Tibial nerve (tissue), 4 donors: Measurements from ENCODE around the gene SLC17A9. TPM values are rescaled to one million over a fixed set of nuclear protein-coding genes. Genes with fewer than 3 reads are reported as not detected.

Source experiments
- DNase-seq, 2 donors: peaks; one replicate each; pipeline ENCODE4 v3.0.0-alpha.2; 2019; ENCODE audit warnings: low spot score in 2 of 2
- H3K27ac ChIP-seq, 4 donors: fragments of 200-600 bp; sonication (generic) in 3 of 4; one replicate each; pipeline ENCODE4 v1.5.1; 2017 to 2019; ENCODE audit warnings: mild to moderate bottlenecking in 1 of 4
- H3K27me3 ChIP-seq, 2 donors: fragments of 200-600 bp; sonication (generic) in 1 of 2; one replicate each; pipeline versions ENCODE4 v1.5.1 to v1.6.0; 2017 to 2019
- H3K36me3 ChIP-seq, 3 donors: fragments of 200-600 bp; sonication (generic); one replicate each; pipeline ENCODE4 v1.5.1; 2018 to 2019
- H3K4me1 ChIP-seq, 4 donors: fragments of 200-600 bp; sonication (generic) in 3 of 4; one replicate each; pipeline ENCODE4 v1.5.1; 2017 to 2019
- H3K4me3 ChIP-seq, 4 donors: fragments of 200-600 bp; sonication (generic) in 3 of 4; one replicate each; pipeline ENCODE4 v1.5.1; 2017 to 2019; ENCODE audit warnings: mild to moderate bottlenecking in 1 of 4, moderate library complexity in 1 of 4
- H3K9me3 ChIP-seq, 4 donors: fragments of 200-600 bp; sonication (generic) in 3 of 4; one replicate each; pipeline ENCODE4 v1.5.1; 2017 to 2019
- EP300 ChIP-seq, 2 donors: sonication (generic); formaldehyde crosslinking; IDR thresholded peaks; one replicate each; pipeline ENCODE4 v1.6.1; 2017; ENCODE audit warnings: antibody characterized with exemption in 2 of 2, mild to moderate bottlenecking in 1 of 2
- POLR2A ChIP-seq, 2 donors: fragments of 450-650 bp; IDR thresholded peaks; one replicate each; pipeline ENCODE4 v1.6.1; 2017; ENCODE audit warnings: antibody characterized with exemption in 2 of 2, mild to moderate bottlenecking in 2 of 2, moderate library complexity in 2 of 2
- WGBS, 2 donors: methylation state at CpG; one replicate each; pipeline ENCODE4 v1.1.5; 2018; 5-methylcytosine and 5-hydroxymethylcytosine counted together
- total RNA-seq, 4 donors: library from RNA; depleted of rRNA; stranded (reverse); fragments of >200 nt; gene quantifications; one replicate each; pipeline ENCODE4 v1.1.0, GENCODE V29; 2016
- TF ChIP-seq, protein P1 (sequence below), 5 experiments: fragments of 200-600 bp in 3 of 5; fragments of 450-650 bp in 2 of 5; sonication (generic) in 3 of 5; IDR thresholded peaks; one replicate each; pipeline ENCODE4 v1.5.1; 2016 to 2019; ENCODE audit warnings: antibody characterized with exemption in 5 of 5, mild to moderate bottlenecking in 3 of 5, moderate library complexity in 2 of 5

SLC17A9 gene
- total RNA-seq, 4 donors from 2014 or later, result 3.9 to 13.5 (median 4.5) TPM

DNA sequence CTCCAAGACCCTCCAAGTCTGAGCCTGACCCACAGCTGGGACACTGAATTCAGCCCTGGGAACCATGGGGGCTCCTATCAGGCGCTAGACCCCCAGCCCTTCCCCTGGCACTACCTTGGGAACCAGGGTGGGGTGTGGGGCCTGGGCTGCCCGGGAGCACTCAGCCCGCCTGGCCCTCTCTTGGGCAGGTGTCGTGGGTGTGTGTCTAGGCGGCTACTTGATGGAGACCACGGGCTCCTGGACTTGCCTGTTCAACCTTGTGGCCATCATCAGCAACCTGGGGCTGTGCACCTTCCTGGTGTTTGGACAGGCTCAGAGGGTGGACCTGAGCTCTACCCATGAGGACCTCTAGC lies 14.6 kb downstream of the SLC17A9 start:
- no peak for DNase-seq
- 86 to 92% methylated on average over 4 of the region's 6 CpGs for WGBS, 2 donors
- Histone ChIP-seq H3K36me3 (peaks cover 0 to 33% (median 0%) of the 10 kb centered on the region in 3 donors), H3K4me3 (no peak overlapping the region), H3K27me3 (peaks cover 0 to 28% of the 10 kb centered on the region in 2 donors), H3K9me3 (no peaks in the 10 kb centered on the region), H3K4me1 (peaks cover 0 to under 1% (median 0%) of the 10 kb centered on the region in 4 donors), H3K27ac (no peak overlapping the region)
- TF ChIP-seq POLR2A (IDR thresholded peaks at IDR 0.05) (no peak), EP300 (IDR thresholded peaks at IDR 0.05) (no peak)
- TF ChIP-seq, protein P1, sequence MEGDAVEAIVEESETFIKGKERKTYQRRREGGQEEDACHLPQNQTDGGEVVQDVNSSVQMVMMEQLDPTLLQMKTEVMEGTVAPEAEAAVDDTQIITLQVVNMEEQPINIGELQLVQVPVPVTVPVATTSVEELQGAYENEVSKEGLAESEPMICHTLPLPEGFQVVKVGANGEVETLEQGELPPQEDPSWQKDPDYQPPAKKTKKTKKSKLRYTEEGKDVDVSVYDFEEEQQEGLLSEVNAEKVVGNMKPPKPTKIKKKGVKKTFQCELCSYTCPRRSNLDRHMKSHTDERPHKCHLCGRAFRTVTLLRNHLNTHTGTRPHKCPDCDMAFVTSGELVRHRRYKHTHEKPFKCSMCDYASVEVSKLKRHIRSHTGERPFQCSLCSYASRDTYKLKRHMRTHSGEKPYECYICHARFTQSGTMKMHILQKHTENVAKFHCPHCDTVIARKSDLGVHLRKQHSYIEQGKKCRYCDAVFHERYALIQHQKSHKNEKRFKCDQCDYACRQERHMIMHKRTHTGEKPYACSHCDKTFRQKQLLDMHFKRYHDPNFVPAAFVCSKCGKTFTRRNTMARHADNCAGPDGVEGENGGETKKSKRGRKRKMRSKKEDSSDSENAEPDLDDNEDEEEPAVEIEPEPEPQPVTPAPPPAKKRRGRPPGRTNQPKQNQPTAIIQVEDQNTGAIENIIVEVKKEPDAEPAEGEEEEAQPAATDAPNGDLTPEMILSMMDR (IDR thresholded peaks at IDR 0.05), result no peak

DNA sequence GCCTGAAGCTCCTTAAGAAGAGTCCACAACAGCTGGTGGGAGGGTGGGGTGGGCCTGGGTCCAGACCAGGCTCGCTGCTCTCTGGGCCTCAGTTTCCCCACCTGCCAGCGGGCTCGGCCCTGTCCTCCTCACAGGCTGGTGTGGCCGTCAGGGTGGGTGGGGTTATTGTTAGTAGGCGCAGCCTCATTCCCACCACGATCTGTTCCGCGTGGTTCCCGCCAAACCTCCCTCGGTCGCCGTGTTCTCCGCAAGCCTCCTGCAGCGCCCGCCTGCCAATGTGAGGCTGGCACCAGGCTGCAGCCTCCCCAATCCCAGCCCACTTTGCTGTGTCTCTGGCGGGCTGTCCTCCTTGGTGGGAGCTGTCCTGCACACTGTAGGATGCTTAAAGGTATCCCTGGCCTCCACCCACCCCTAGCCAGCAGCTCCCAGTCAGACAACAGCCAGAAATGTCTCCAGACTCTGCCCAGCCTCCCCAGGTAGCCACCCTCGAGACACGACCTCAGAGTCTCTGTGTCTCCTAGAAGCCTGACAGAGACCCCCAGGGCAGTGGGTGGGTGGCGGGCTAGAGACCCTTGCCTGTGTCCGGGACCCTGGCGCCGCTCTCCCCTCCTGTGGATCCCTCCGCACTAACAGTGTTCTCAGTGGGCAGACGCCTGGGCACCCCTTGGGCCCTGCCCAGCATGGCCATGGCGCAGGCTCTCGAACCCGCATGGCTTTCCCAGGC lies 15.3 kb downstream of the SLC17A9 start:
- no peak for DNase-seq
- 90 to 93% methylated on average over 25 to 27 of the region's 27 CpGs for WGBS, 2 donors
- Histone ChIP-seq H3K27me3 (peaks cover 0 to 35% of the 10 kb centered on the region in 2 donors), H3K36me3 (peaks cover 0 to 28% (median 0%) of the 10 kb centered on the region in 3 donors), H3K27ac (no peak overlapping the region), H3K9me3 (no peaks in the 10 kb centered on the region), H3K4me1 (peaks cover 0 to 7% (median 4%) of the 10 kb centered on the region in 4 donors), H3K4me3 (no peak overlapping the region)
- TF ChIP-seq, protein P1 (IDR thresholded peaks at IDR 0.05), result no peak
- TF ChIP-seq POLR2A (IDR thresholded peaks at IDR 0.05), result no peak
- no peak for TF ChIP-seq EP300 (IDR thresholded peaks at IDR 0.05)

DNA sequence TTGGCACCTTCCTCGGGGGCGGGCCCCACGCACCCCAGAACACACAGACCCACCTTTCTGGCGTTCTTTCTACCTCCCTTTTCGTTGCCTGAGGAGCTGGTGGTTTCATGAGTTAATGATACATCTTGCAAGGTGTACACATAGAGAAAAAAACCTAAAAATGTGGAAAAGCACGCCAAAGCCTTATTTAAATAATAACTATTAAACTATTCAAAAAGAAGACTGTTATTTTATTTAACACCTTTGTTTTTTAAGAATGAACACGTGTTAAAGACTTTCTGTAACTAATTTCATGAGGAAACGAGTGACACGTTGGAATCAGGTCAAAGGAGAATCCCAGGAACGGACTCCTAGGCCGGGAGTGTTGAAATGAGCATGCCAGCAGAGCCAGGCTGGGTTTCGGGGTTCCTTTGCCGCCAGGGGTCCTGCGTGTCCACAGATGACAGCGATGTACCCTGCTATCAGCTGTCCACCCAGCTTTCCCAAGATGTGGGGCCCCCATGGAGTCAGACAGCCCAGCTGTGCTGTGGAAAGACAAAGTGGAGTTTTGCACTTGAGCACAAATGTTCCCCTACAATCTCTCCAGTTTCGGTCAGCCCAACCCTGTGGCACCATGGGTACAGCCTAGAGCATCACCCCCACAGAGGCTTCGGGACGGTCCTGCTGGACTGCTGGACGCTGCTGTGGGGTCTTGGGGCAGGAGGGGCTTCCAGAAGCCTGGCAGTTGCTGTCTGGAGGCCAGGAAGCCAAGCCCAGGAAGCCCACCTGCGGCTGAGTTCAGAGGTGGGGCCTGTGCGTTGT lies 16.1 kb downstream of the SLC17A9 start:
- Histone ChIP-seq H3K4me1 (peaks cover 0 to 14% (median 6%) of the 10 kb centered on the region in 4 donors), H3K36me3 (peaks cover 0 to 20% (median 0%) of the 10 kb centered on the region in 3 donors), H3K4me3 (no peak overlapping the region), H3K9me3 (no peaks in the 10 kb centered on the region), H3K27me3 (peaks cover 0 to 43% of the 10 kb centered on the region in 2 donors), H3K27ac (no peak overlapping the region)
- TF ChIP-seq POLR2A (IDR thresholded peaks at IDR 0.05), result no peak
- no peak for TF ChIP-seq EP300 (IDR thresholded peaks at IDR 0.05)
- TF ChIP-seq, protein P1 (IDR thresholded peaks at IDR 0.05), result no peak
- no peak for DNase-seq
- WGBS, 2 donors, result 76 to 79% methylated on average over 17 to 21 of the region's 21 CpGs

DNA sequence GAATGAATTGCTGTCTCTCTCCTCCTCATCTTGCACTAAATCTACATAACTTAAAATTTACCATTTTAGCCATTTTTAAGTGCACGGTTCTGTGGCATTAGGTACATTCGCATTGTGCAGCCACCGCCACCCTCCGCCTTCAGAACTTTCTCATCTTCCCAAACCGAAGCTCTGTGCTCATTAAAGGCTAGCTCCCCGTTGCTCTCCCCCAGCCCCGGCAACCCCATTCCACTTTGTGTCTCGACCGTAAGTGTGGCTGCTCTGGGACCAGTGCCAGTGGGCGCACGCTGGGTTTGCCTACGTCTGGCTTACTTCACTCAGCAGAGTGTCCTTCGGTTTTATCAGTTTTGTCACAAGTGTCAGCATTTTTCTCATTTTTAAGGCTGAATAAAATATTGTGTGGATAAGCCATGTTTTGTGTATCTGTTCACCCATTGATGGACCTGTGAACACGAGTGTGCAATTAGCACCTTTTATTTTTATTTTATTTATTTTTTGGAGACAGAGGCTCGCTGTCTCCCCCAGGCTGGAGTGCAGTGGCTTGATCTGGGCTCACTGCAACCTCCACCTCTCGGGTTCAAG lies 16.8 kb downstream of the SLC17A9 start:
- TF ChIP-seq, protein P1 (IDR thresholded peaks at IDR 0.05), result no peak
- TF ChIP-seq EP300 (IDR thresholded peaks at IDR 0.05) (no peak), POLR2A (IDR thresholded peaks at IDR 0.05) (no peak)
- no peak for DNase-seq
- no peaks in the 10 kb centered on the region for H3K9me3 ChIP-seq
- peaks cover 0 to 17% (median 6%) of the 10 kb centered on the region in 4 donors for H3K4me1 ChIP-seq
- 57 to 58% methylated on average over 16 of the region's 16 CpGs for WGBS, 2 donors
- H3K36me3 ChIP-seq, result peaks cover 0 to 13% (median 0%) of the 10 kb centered on the region in 3 donors
- no peak overlapping the region for H3K4me3 ChIP-seq
- H3K27me3 ChIP-seq, result peaks cover 0 to 49% of the 10 kb centered on the region in 2 donors
- no peak overlapping the region for H3K27ac ChIP-seq
